Kidney (tissue), 14 donors: ENCODE measurements around the gene ERC2. TPM values are rescaled to one million over a fixed set of nuclear protein-coding genes. Genes with fewer than 3 reads are reported as not detected.

Experiments
- DNase-seq, 5 donors: peaks; one replicate each; pipeline ENCODE4 v3.0.0-alpha.2; 2013 to 2020
- FAIRE-seq: peaks from 2 replicates; lab custom pipeline; 2012; peaks lifted over from hg19 to GRCh38; lab: Jason Lieb, UNC
- H3K27ac ChIP-seq, 2 donors: one replicate each; pipeline ENCODE4 v1.7.0; 2013; ENCODE audit warnings: low read depth in 2 of 2, low read length in 2 of 2, inconsistent platforms in 1 of 2
- H3K27me3 ChIP-seq: one replicate; pipeline ENCODE4 v1.7.1; 2013; ENCODE audit warnings: low read length, inconsistent platforms; ENCODE audit not compliant: control insufficient read depth, insufficient read depth
- H3K36me3 ChIP-seq, 3 donors: one replicate each; pipeline versions ENCODE4 v1.7.0 to v1.7.1; 2013; ENCODE audit warnings: low read length in 3 of 3, control low read depth in 1 of 3, inconsistent platforms in 1 of 3; ENCODE audit not compliant: insufficient read depth in 3 of 3, control insufficient read depth in 2 of 3
- H3K4me1 ChIP-seq, 3 donors: one replicate each; pipeline versions ENCODE4 v1.7.0 to v1.7.1; 2013; ENCODE audit warnings: low read length in 3 of 3, inconsistent platforms in 1 of 3, low read depth in 1 of 3; ENCODE audit not compliant: control insufficient read depth in 2 of 3, insufficient read depth in 2 of 3
- H3K4me3 ChIP-seq, 3 donors: one replicate each; pipeline versions ENCODE4 v1.7.0 to v1.8.1; 2013; ENCODE audit warnings: low read length in 3 of 3, control low read depth in 1 of 3, inconsistent platforms in 1 of 3
- H3K9ac ChIP-seq, 3 donors: one replicate each; pipeline versions ENCODE4 v1.7.0 to v1.7.1; 2013; ENCODE audit warnings: low read length in 3 of 3, control low read depth in 1 of 3, inconsistent platforms in 1 of 3
- H3K9me3 ChIP-seq, 3 donors: one replicate each; pipeline versions ENCODE4 v1.7.0 to v1.7.1; 2013; ENCODE audit warnings: low read length in 3 of 3, control low read depth in 1 of 3, inconsistent platforms in 1 of 3; ENCODE audit not compliant: control insufficient read depth in 2 of 3, insufficient read depth in 1 of 3
- CTCF ChIP-seq: IDR thresholded peaks from 3 replicates; pipeline ENCODE4 v1.5.1; 2012; ENCODE audit warnings: mild to moderate bottlenecking, moderate library complexity, borderline replicate concordance; ENCODE audit not compliant: insufficient read depth; ENCODE audit errors: extremely low read depth
- intact Hi-C: fragments of 100-400 bp; cut with DNase I; formaldehyde crosslinking; loops from one replicate; pipeline ENCODE4 v1.11.1; 2022
- polyA plus RNA-seq: library from polyadenylated mRNA; stranded (reverse); fragments of 350-450 nt; fragmentation: Illumina TruSeq; extraction: RNeasy Lipid Tissue Mini Kit (QIAGEN cat#74804); gene quantifications from one replicate; pipeline ENCODE4 v1.2.3, GENCODE V29; 2014; ENCODE audit warnings: low read depth, low replicate concordance; ENCODE audit not compliant: insufficient read depth
- total RNA-seq: library from RNA; stranded (reverse); fragmentation: NEBNext Ultra II Directional; extraction: Animal tissue kit (Norgen Biotek cat#: 25700); gene quantifications from one replicate; pipeline ENCODE4 v1.2.1, GENCODE V29; 2021
- donor health status: control.
- donor health status: control.
- donor health status: control.
- donor health status: control.
- donor health status: control.
- donor health status: DM: yes; HTN: yes; CAD: no.
- donor health status: Normal renal cell carcinoma (clear cell type).

Gene ERC2
- total and polyA plus RNA-seq, 2 donors from 2014 or later = 0.92 to 3.8 TPM

GRCh38 chr3:56365905-56366640 lies 102.2 kb downstream of the ERC2 start:
- no peaks in the 10 kb centered on the region for H3K9me3 ChIP-seq

GRCh38 chr3:56364665-56365064 lies 103.6 kb downstream of the ERC2 start:
- Histone ChIP-seq H3K27ac (no peak overlapping the region), H3K4me3 (no peak overlapping the region), H3K4me1 (no peaks in the 10 kb centered on the region), H3K27me3 (no peaks in the 10 kb centered on the region), H3K9ac (no peak overlapping the region), H3K9me3 (no peaks in the 10 kb centered on the region), H3K36me3 (no peaks in the 10 kb centered on the region)
- no peak for DNase-seq
- FAIRE-seq = no peak
- no peak for TF ChIP-seq CTCF
- intact Hi-C loops = no loop called here

More at GRCh38 chr3:56365905-56366640, 102.2 kb downstream of the ERC2 start:
- DNase-seq = no peak
- no peak for TF ChIP-seq CTCF
- H3K36me3 ChIP-seq = no peaks in the 10 kb centered on the region
- H3K27me3 ChIP-seq = no peaks in the 10 kb centered on the region
- H3K4me1 ChIP-seq = no peaks in the 10 kb centered on the region
- intact Hi-C loops = no loop called here
- H3K9ac ChIP-seq = no peak overlapping the region
- H3K4me3 ChIP-seq = no peak overlapping the region
- FAIRE-seq = no peak
- H3K27ac ChIP-seq = no peak overlapping the region

GRCh38 chr3:56363720-56364119 lies 104.5 kb downstream of the ERC2 start:
- no peak for DNase-seq
- H3K27me3 ChIP-seq = no peaks in the 10 kb centered on the region
- H3K36me3 ChIP-seq = no peaks in the 10 kb centered on the region
- no peaks in the 10 kb centered on the region for H3K9me3 ChIP-seq
- no peak overlapping the region for H3K27ac ChIP-seq
- FAIRE-seq = no peak
- no peak for TF ChIP-seq CTCF
- H3K9ac ChIP-seq = no peak overlapping the region
- intact Hi-C loops = no loop called here
- H3K4me3 ChIP-seq = no peak overlapping the region
- H3K4me1 ChIP-seq = no peaks in the 10 kb centered on the region
